Skin epidermis (tissue), 12 donors: Measurements from ENCODE around the gene ZDHHC18.
"Not testable (repeated sequence)": the region's sequence is repeated elsewhere in the genome, so short reads cannot be mapped to it uniquely, and the experiment has no call there.

ENCODE experiments used
- H3K27ac ChIP-seq, 21 experiments: fragments of 200-600 bp; sonication (generic) in 11 of 21; one replicate each; pipeline ENCODE4 v1.5.0; 2020; ENCODE audit warnings: mild to moderate bottlenecking in 3 of 21, inconsistent platforms in 2 of 21, moderate library complexity in 2 of 21
- H3K4me3 ChIP-seq, 7 experiments: fragments of 200-600 bp; sonication (generic) in 2 of 7; one replicate each; pipeline ENCODE4 v1.5.0; 2020; ENCODE audit warnings: inconsistent platforms in 2 of 7, mild to moderate bottlenecking in 2 of 7, moderate library complexity in 1 of 7

ZDHHC18 gene

DNA sequence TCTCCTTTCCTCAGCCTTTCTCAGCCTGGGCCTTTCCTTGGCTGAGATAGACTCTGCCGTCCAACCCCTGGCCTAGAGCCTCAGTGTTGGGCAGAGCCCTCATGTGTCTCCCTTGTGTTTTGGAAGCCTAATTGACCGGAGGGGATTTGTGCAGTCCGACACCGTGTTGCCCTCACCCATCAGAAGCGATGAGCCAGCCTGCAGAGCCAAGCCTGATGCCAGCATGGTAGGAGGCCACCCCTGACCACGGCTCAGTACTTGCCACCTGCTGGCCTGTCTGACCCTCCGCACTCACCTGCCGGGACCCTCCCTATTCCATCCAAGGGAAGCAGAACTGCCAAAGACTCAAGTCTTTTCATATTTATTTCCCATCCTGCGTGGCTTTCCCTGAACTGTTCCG lies 27.1 kb downstream of the ZDHHC18 start:
- Histone ChIP-seq H3K4me3 (no peak overlapping the region), H3K27ac (peak overlapping the region in 19 of 21 experiments; percentile 17 to 98 (median 87))

DNA sequence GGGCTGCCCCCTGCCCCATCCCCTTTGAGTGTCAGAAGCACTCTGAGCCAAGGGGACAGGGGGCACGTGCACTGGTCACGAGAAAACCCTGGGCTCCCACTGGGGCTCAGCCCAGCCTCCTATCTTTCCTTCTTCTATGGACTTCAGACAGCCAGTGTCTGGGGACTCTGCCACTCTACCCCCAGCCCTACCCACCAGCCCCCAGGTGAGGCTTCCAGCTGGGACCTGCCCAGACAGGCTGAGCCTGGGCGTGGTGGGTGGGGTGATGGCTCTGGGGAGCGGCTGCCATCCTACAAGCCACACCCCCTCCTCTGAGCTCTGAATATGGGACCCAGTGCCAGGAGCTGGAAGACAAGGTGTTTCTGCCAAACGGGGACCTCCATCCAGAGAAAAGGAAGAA lies 28.4 kb downstream of the ZDHHC18 start:
- H3K4me3 ChIP-seq = no peak overlapping the region
- peak overlapping the region in 19 of 21 experiments; percentile 32 to 98 (median 87) for H3K27ac ChIP-seq

DNA sequence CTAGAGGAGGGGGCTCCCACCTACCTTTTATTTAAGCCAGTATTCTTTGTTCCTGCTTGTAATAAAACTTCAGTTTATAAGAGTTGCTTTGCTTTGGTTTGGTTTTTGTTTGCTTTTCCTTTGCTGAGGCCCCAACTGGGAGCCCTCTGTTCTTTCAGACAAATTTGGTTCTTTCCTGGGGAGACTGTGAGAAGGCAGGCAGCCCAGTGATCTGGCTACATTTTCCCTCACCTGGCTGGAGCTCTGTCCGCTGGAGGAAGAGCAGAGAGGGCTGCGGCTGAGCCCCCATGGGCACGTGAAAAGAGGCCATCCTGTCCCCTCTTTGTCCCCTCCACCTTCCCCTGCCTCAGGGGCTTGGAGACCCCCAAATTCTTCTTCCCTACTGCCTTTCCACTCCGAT lies 29.1 kb downstream of the ZDHHC18 start:
- H3K4me3 ChIP-seq = no peak overlapping the region

DNA sequence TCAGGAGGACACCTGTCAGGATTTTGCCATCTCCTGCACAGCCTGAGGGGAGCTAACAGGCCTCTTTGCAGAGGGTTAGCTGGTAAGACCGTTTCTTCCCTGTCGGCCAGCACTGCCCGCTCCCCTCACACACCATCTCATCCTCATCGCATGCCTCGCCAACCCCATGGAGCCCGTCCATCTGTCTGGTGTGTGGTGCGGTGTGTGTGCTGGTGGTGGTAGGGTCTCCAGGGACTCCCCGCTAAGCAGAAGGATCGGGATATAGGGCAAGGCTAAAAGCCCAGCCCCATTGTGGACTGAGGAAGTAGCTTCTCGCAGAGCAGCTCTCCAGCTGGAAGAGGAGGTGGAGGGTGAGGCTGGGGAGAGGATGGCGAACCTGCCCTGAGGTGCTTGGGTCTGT lies 29.7 kb downstream of the ZDHHC18 start:
- Histone ChIP-seq H3K4me3 (no peak overlapping the region), H3K27ac (peak overlapping the region in 20 of 21 experiments; percentile 19 to 98 (median 87))

More for the DNA sequence above, 29.1 kb downstream of the ZDHHC18 start:
- H3K27ac ChIP-seq = peak overlapping the region in 20 of 21 experiments; percentile 3 to 98 (median 87)

DNA sequence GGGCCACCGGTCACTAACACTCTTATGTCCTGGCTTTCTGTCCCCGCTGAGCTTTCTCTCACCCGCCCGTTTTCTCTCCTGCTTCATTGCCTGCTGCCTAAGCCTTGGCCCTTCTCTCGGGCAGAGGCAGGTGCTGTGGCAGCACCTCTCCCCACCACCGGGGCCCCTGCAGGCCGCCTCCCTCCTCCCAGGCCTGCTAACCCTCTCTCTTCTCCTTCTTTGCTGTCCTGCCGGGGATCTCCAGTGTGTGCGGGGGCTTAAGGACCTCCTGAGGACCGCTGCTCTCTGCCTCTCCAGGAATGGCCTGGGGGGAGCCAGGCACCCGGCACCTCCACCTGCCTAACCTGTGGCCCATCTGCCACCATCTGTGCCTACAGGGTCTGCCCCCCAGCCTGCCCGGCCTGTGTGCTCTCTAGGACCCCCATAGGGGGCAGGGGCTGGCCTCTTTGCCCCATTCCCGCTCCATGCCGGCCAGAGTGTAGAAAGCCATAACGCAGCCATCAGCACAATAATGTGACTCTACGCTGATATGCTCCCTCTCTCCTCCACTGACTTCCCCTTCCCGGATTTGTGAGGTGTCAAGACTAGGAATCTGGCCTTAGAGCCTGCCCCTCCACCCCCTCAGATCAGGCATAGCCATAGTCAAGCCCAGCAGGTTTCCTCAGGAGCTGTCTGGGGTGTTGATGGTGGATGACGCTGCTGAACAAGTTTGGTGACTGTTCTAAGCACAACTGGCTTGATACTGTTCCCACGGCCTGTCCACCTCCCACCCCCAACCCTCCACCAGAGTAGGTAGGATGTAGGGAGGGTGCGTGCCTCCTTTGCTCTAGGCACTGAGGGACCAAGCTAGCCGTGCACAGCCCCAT lies 30.3 kb downstream of the ZDHHC18 start:
- peak overlapping the region in 1 of 7 experiments; percentile 14 for H3K4me3 ChIP-seq
- peak overlapping the region; percentile 19 to 98 (median 87) for H3K27ac ChIP-seq

DNA sequence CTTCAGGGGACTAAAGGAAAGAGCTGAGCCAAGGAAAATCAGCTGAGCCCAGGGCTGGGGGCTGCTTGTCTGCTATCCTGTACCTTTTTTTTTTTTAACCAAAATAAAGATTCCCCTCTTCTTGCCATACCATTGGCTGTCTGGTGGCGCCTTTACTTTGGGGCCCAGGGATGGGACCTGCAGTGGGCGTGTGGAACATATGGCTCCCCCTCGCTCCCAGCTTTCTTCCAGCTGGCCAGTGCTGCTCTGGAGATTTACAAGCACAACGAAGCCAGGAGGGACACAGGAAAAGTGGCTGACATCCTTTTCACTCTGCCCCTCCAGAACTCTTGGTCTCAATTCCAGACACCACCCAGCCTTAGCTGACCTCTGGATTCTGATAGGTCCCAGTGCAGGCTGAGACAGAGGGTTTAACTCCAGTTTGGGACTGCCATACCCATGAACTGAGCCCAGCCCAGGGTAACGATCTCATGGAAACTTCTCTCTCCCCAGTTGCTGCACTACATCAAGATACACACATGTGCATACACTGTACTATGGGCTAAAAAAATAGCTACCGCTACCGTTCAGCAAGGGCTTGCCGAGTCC lies 31.1 kb downstream of the ZDHHC18 start:
- H3K27ac ChIP-seq = peak overlapping the region in 20 of 21 experiments; percentile 43 to 98 (median 87)
- H3K4me3 ChIP-seq = no peak overlapping the region

DNA sequence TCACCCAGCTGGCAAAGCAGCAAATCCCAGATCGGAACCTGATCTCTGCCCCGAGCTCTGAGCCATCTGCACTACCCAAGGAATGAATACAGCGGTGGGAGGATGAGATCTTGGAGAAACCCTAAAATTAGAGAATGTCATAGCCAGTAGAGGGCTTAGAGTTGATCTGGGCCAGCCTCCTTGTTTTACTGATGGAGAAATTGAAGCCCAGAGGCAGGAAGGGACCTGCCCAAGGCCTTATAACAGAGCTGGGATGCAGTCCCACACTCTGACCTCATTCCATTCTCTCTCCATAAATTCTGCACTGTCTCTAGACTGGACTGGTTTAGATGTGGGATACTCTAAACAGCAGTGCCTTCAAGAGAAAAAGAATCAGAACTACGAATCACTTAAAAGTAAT lies 31.7 kb downstream of the ZDHHC18 start:
- Histone ChIP-seq H3K4me3 (no peak overlapping the region), H3K27ac (peak overlapping the region in 20 of 21 experiments; percentile 54 to 98 (median 87))

DNA sequence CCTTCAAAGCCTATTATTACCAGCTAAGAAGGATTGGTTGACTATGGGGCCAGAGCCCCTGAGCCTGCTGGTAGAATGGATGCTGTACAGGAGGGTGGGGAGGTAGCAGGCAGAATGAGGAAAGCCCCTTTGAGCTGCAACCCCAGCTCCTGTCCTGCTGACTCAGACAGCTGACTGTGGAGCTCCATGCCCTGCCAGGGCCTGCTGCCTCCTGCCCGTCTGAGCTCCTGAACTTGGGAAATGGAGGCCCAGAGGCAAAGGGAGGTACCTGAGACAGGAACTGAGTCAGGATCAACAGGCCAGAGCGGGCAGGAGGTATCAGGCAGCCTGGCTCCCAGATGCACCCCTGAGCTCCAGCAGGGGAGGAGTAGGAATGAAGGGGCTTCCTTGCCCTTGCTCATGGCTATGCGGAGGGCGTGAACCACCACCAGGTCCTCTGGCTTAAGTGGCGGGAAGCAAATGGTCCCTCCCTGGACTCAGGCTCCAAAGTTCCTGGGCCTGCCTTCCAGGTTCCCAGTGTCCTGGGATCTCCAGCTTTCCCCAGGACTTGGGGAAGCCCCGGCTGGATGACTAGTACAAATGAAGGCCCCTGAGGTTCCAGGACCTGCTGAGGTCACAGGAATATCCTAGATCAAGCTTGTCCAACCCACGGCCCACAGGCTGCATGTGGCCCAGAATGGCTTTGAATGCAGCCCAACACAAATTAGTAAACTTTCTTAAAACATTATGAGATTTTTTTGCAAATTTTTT lies 32.6 kb downstream of the ZDHHC18 start:
- Histone ChIP-seq H3K4me3 (no peak overlapping the region), H3K27ac (peak overlapping the region in 20 of 21 experiments; percentile 54 to 98 (median 92))

DNA sequence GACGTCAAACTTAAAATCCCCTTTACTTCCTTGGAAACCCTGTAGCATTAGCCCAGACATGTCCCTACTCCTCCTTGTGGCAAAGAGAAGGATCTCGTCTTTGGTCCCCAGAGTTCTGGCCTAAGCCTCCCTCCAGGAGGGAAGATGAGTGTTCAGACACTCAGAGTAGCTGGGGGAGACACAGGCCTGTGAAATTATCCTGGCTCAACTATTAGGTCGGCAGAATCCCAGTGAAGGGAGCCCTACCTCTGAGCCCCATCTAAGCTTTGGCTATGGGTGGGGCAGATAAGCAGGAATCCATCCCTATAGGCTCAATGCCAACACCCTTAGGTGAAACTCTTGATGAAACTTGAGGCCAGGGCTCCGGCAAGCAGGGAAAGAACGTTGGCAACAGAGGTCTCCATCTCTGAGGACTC lies 34.8 kb downstream of the ZDHHC18 start:
- peak overlapping the region in 20 of 21 experiments; percentile 68 to 98 (median 93) for H3K27ac ChIP-seq
- H3K4me3 ChIP-seq = no peak overlapping the region

DNA sequence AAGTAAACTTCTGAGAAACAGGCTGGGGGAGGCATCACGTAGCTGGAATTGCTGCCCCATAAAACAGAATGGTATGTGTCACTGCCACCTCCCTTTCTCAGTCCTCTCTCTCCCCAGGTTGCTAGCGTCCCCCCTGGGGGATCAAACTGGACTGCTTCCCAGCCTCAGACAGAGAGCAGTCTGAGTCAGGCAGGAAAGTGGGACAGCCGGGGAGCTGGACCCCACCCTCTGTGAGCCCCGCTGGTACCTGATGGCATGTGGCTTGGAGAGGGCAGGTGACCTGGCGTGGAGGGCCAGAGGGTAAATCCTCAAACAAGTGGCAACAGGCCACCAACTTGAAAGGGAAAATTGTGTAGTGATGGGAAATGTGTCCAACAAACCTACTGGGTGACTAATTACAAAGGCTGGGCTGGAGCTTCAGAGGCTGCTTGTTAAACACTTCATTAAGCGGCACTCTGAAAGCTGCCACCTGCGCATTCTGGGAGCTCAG lies 35.4 kb downstream of the ZDHHC18 start:
- Histone ChIP-seq H3K27ac (peak overlapping the region in 20 of 21 experiments; percentile 68 to 98 (median 93)), H3K4me3 (no peak overlapping the region)

DNA sequence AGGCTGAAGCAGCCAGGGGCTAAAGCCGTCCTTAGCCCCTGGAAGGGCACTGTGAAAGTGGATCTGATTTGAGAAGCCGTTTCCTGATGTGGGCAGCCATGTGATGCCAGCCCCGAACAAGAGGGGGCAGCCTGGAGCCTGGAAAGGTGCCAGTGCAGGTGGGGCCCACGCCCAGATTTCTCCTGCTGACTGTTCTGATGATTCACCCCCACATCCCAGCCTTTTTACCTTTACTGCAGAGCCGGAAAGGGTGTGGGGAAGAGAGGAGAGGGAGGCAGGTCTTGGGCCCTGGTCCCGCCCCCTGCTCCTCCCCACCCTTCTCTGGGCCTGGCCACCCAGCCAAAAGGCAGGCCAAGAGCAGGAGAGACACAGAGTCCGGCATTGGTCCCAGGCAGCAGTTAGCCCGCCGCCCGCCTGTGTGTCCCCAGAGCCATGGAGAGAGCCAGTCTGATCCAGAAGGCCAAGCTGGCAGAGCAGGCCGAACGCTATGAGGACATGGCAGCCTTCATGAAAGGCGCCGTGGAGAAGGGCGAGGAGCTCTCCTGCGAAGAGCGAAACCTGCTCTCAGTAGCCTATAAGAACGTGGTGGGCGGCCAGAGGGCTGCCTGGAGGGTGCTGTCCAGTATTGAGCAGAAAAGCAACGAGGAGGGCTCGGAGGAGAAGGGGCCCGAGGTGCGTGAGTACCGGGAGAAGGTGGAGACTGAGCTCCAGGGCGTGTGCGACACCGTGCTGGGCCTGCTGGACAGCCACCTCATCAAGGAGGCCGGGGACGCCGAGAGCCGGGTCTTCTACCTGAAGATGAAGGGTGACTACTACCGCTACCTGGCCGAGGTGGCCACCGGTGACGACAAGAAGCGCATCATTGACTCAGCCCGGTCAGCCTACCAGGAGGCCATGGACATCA lies 36.5 kb downstream of the ZDHHC18 start, which contains the start of gene SFN:
TSS of gene SFN (plus strand) at position 369 of the 904 bp plus-strand sequence. CDS start at position 433, 64 bp downstream.
- Histone ChIP-seq H3K4me3 (peak within 1 kb of the TSS; percentile 55 to 71 (median 66)), H3K27ac (peak within 1 kb of the TSS; percentile 78 to 98 (median 95))

DNA sequence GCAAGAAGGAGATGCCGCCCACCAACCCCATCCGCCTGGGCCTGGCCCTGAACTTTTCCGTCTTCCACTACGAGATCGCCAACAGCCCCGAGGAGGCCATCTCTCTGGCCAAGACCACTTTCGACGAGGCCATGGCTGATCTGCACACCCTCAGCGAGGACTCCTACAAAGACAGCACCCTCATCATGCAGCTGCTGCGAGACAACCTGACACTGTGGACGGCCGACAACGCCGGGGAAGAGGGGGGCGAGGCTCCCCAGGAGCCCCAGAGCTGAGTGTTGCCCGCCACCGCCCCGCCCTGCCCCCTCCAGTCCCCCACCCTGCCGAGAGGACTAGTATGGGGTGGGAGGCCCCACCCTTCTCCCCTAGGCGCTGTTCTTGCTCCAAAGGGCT lies 37.2 kb downstream of the ZDHHC18 start:
- Histone ChIP-seq H3K4me3 (peak overlapping the region; percentile 55 to 71 (median 66)), H3K27ac (peak overlapping the region; percentile 78 to 98 (median 95))

DNA sequence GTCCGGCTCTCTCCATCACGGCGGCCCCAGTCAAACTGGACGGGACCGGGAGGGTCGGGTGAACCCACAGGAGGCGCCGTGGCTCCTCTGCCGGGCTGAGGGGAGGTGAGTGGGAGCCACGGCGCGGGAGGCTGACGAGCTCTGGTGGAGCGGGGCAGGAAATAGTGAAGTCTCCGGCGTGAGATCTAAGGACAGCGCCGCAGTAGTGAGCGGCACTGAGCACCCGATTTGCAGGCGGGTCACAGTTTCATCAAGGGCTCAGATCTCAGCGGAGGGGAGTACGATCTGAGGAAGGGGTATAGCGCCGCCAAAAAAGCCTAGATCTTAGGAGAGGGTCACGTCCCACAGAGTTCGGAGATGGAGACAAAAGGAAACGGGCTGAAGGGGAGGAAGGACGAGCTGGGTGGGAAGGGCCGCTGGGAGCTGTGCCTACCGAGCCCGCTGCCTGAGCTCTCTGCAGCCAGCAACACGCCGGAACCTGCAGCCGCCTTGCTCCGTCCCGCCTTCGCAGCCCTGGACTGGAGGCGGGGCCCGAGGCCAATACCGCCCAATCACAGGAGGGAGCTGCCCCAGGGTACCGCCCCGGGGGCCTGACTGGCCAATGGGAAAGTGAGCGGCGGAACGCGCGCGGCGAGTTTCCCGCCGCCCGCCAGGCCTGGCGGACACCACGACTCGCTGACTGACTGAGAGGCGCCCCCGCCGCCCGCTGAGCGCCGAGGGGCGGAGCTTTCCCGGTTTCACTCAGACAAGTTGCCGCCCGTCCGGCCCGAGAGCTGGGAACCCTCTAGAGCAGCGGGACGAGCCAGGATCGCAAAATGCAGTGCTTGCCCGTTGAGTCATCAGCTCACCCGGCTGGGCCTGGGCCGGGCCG lies 38.4 kb downstream of the ZDHHC18 start:
- peak overlapping the region; percentile 78 to 98 (median 95) for H3K27ac ChIP-seq
- peak overlapping the region; percentile 55 to 71 (median 66) for H3K4me3 ChIP-seq

DNA sequence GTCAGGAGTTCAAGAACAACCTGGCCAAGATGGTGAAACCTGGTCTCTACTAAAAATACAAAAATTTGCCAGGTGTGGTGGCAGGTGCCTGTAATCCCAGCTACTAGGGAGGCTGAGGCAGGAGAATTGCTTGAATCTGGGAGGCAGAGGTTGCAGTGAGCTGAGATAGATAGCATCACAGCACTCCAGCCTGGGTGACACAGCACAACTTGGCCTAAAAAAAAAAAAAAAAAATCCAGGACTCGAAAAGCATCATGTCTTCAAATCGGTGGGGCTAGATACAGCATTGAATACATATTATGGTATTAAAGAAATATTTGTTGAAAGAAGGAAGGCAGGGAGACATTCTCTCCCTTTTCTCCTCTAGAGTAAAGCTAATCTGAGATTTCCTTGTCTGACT lies 46.6 kb downstream of the ZDHHC18 start:
- H3K4me3 ChIP-seq = not testable (repeated sequence)
- H3K27ac ChIP-seq = peak overlapping the region in 2 of 21 experiments; percentile 17 to 57

DNA sequence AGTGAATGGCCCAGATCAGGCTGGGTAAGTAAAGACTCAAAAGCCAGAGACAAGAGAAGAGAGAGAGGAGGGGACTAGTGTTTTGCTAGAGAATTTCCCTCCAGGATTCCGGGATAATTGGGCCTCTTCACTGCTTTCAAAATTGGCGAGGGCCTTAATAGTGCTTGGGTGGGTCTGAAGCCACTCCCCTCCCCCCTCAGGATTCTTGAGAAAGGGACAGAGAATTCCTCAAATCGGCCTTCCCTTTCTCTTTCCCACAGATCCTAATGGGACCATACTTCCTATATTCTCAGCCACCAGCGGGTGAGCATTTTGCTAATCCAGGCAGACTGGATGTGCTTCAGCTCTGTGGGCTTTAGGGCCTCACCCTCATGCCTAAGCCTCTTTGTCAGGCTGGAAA lies 48.4 kb downstream of the ZDHHC18 start:
- H3K4me3 ChIP-seq = no peak overlapping the region
- H3K27ac ChIP-seq = peak overlapping the region in 5 of 21 experiments; percentile 16 to 69 (median 26)

DNA sequence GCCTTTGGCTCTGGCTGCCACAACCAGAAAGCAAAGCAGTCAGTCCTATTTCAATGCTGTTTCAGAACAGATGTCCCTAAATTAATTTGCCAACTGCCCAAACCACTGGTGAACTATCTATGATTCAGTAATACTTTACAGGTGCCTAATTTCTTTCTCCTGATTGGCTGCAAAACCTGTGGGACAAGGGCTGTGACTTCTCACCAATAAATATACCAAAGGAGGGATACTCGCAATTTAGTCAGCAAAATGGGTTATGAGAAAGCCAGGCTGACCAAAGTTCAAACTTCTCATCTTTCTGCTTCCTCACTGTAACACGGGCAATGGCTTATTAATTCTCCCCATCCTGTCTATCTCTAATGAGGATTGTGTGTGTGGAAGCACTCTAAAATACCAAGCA lies 50.8 kb downstream of the ZDHHC18 start:
- H3K27ac ChIP-seq = peak overlapping the region in 3 of 21 experiments; percentile 1 to 49 (median 11)
- H3K4me3 ChIP-seq = no peak overlapping the region

DNA sequence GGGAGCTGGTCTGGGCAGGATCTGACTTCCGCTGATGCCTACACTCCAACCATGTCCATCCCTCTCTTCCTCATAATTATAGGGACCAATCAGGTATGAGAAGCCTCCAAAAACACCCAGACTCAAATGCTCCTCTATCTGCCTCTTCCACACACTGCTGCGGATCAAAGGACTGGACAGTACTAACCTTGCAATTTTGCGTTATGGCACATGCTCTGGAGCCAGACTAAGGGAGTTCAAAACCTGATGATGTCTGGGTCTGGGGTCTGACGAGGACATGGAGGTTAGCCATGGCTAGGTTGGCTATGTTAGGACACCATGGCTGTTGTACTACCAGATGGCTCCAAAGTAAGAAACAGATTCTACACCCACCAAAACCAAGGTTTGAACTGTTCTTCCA lies 53.3 kb downstream of the ZDHHC18 start:
- no peak overlapping the region for H3K4me3 ChIP-seq
- H3K27ac ChIP-seq = no peak overlapping the region

DNA sequence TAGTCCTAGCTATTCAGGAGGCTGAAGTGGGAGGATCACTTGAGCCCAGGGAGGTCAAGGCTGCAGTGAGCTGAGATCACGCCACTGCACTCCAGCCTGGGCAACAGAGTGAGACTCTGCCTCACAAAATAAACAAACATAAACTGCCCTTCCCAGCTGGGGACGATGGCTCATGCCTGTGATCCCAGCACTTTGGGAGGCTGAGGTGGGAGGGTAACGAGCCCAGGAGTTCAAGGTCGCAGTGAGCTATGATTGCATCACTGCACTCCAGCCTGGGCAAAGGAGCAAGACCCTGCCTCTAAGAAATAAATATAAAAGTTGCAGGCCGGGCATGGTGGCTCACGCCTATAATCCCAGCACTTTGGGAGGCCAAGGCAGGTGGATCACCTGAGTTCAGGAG lies 55.1 kb downstream of the ZDHHC18 start:
- not testable (repeated sequence) for H3K27ac ChIP-seq

More for the DNA sequence above, 55.1 kb downstream of the ZDHHC18 start:
- not testable (repeated sequence) for H3K4me3 ChIP-seq
